H54 (cell line): ENCODE data around the gene ADAMTSL5.

Experiments used
- DNase-seq: peaks from one replicate; pipeline ENCODE4 v3.0.0; 2011; ENCODE audit warnings: low spot score, mixed read lengths; ENCODE audit not compliant: insufficient read length
- FAIRE-seq: peaks from 3 replicates; lab custom pipeline; 2011; peaks lifted over from hg19 to GRCh38; lab: Jason Lieb, UNC
- POLR2A ChIP-seq: IDR thresholded peaks from 2 replicates; pipeline ENCODE4 v1.6.1; 2011; ENCODE audit warnings: low read depth, mild to moderate bottlenecking, low read length

The ADAMTSL5 gene

DNA sequence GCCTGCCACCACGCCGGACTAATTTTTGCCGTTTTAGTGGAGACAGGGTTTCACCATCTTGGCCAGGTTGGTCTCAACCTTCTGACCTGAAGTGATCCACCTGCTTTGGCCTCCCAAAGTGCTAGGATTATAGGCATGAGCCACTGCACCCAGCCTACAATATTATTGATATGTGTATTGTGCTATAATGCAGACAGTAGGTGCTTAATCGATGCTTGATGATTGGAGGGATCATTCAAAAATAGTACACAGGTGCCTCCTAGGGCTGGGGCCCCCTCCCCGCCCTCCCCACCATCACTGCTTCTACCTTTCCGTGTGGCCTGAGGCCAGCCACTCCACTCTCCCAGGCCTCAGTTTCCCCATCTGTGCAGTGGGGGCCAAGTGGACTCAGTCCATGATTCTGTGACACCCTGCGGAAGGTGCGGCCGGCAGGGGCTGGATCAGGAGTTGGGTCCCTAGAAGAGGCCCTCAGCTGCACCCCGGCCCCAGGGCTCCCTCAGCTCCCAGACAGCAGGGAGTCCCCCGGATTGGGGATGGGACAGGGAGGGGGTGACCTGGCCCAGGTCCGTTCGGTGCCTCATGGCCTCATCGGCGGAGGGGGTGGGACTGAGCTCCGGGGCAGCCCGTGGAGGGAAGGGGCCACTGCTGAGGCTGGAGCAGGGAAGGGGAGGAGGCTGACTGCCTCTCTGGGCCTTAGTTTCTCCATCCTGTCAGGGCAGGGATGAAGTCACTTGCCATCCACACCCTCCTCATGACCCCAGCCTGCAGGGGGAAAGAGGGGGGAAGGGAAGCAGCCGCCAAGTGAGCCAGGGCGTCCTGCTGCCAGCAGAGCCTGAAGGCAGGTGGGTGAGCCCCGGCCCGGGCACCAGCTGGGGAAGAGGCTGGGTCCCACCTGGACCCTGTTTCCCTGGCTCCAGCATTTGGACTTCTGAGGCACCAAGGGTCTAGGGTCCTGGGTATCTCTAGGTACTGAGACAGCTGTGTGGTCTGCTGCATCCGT, 1.2 kb downstream of the ADAMTSL5 start:
- no peak for FAIRE-seq
- no peak for DNase-seq
- TF ChIP-seq POLR2A = no peak

DNA sequence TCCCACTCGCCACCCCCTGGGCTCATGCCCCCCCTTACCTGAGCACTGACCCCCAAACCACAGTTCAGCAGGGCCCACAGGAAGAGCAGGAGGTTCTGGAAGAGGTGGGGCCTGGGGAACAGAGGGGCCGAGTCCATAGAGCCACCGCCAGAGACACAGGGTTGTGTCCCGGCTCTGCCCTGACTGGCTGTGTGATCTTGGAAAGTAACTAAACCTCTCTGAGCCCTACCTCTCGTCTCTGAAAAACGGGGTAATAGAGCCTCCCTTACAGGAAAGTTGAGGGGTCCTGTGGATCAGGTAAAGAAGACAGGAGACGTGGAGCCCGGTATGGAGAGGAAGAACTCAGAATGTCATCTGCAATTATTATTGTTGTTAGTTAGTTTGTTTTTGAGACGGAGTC, 2.0 kb downstream of the ADAMTSL5 start:
- no peak for FAIRE-seq
- DNase-seq = no peak
- no peak for TF ChIP-seq POLR2A

DNA sequence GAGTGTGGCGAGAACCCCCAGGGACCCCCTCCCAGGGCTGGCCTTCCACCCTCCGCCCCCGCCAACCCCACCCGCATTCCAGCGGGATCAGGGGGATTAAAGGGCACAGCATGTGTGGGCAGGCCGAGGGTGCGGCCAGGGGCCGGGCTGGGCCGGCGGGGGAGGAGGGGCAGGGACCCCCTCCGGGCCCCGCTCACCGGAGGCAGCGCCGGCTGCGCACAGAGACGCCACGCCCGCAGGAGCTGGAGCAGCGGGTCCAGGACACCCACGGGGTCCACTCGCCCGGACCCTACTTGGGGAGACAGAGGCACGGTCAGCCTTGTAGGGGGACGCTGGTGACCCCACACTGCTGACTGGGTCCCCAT, 2.4 kb downstream of the ADAMTSL5 start:
- DNase-seq (no peak), FAIRE-seq (no peak)
- TF ChIP-seq POLR2A = no peak

DNA sequence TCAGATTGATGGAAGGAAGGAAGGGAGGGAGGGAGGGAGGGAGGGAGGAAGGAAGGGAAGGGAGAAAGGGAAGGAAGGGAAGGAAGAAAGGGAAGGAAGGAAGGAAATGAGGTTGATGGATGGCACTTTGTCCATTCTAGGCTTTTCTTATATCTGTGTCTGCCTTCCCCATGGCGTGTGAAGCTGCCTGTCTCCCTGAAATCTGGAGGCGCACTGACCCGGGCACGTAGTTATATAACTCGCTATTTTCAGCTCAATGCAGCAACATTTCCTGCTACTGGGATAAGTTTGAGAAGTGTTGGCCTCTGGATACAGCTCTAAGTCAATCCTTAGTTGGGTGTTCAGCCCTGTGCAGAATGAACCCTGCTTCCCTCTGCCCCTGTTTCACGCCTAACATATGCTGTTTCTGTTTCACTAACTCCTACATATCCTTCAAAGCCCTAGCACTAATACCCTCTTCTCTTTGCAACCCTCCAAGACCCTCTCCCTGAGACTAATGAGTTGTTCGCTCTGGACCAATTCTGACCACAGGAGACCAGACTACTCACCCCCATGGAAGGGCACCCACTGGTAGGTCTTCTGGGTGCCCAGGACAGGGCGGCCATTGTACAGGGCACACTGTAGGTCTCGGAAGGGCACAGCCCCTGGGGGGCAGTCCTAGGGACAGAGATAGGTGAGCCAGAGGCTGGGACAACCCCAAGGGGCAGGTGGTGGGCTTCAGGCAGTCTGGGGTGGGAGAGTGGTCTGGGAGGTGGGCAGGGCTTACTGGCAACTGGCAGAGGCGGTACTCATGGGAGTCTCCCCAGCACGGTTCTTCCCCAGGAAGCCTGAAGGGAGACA, 3.0 kb downstream of the ADAMTSL5 start:
- DNase-seq (no peak), FAIRE-seq (no peak)
- TF ChIP-seq POLR2A = no peak

DNA sequence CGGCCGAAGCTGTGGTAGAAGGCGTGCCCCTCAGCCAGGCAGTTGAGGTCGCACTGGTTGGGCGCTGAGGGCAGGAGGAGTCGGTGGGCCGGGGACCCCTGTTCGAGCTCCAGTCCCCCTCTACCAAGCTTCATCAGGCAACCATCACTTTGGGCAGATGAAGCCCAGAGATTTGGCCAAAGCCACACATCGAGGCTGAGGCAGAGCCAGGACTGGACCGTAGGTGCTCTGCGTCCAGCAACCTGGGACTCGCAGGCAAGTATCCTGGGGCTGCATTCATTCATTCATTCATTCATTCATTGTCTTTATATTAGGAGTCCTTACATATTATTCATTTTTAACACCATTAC, 4.3 kb downstream of the ADAMTSL5 start:
- FAIRE-seq = no peak

DNA sequence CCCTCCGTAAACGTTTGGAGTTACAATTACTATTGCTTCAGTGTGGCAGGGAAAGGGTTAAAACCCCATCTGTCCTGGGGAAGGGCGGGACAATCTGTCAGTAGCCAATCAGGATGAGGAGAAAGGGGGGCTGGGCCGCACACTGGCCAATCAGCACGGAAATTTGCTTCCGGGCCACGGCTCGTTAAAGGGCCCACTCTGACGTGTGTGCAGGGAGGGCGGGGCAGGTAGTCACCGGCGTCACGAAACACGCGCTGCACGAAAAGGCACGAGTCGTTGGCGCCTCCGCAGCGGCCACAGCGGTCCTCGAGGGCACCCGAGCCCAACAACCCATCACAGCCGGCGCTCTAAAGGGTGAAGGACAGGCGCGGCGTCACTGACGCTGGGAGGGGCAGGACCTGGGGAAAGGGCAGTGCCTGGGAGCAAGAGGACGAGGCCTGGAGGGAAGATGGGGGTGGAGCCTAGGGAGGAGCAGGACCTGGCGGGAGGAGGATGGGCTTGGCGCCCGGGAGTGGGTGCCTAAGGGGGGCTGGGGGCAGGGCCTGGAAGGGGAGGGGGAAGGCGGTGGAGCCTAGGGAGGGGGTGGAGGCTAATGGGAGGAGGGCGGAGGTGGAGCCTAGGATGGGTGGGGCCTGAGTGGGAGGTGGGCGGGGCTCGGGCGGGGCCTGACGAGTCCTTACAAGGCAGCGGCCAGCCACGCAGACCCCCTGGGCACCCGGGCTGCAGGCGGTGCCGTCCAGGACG, 4.9 kb downstream of the ADAMTSL5 start:
- DNase-seq (peak; percentile 97), FAIRE-seq (peak; percentile 76)

More for the DNA sequence above, 4.3 kb downstream of the ADAMTSL5 start:
- no peak for DNase-seq
- TF ChIP-seq POLR2A = 0 out of 2 replicates have a peak, but pooled peaks have one; percentile 28

DNA sequence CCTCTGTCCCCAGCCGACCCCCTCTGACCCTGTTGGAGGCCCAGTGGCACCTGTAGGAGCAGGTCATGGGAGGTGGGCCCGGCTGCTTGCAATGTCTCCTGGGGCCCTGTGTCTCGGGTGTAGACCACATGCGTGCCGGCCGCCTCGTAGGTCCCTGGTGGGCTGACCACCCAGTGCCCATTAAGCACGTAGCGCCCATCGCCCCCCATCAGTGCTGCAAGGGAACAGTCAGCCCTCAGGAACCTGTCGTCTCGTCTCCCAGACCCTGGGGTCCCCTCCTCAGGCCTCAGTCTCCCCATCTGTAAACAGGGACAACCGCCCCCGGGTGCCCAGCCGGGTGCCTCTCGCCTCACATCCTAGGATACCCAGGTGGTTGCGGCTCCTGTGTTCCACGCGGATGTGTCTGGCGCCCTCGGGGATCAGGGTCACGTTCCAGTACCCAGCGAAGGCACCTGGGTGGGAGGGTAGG, 5.6 kb downstream of the ADAMTSL5 start:
- DNase-seq (no peak), FAIRE-seq (no peak)
- TF ChIP-seq POLR2A = no peak

More for the DNA sequence above, 4.9 kb downstream of the ADAMTSL5 start:
- peak; percentile 38; the same call in 1 of the 2 replicates for TF ChIP-seq POLR2A

DNA sequence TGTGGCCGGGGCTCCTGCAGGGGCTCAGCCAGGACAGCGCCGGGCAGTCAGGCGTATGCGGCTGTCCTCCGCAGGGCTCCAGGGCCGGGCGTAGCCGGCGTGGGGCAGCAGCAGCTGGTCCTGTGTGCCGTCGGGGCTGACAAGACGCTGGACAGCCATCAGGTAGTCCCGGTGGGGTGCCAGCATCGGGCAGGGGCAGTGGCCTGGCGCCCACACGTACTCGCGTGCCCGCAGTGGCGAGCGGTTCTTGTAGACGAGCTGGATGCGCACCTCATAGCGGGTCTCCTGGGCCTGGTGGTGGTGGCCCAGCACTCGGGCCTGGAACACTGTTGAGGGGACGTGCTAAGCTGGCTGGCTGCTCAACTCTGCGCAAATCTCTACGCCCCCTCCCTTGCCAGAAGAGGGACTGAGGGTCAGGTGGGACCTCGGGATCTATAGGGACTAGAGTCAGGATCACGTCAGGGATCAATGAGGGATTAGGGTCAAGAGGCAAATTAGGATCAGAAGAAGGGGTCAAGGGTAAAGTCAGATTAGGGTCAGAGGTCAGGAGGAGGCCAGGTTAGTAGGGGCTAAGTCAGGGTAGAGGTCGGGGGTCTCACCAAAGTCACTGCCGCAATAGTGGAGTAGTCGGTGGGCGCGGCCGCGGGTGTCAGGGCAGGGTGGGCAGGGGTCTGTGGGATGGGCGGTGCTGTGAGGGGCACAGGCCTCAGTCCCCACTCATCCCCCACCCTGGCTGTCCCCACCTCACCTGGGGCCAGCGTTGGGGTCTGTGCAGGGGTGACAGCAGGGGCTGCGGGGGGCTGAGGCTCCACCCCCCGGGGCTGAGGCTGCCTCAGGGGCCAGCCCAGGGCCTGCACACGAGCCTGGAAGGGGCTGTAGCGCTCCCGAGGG, 6.6 kb downstream of the ADAMTSL5 start:
- no peak for FAIRE-seq
- TF ChIP-seq POLR2A = no peak

DNA sequence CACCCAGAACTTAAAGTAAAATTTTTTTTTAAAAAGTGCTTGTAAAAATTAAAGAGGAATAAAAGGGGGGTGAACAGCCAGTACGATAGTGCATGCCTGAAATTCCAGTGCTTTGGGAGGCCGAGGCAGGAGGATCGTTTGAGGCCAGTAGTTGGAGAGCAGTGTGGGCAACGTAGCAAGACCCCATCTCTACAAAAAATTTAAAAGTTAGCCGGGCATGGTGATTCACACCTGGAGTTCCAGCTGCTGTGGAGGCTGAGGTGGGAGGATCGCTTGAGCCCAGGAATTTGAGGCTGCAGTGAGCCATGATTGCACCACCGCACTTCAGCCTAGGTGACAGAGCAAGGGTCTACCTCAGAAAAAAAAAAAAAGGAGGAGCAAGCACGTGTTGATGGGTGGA, 7.8 kb downstream of the ADAMTSL5 start:
- DNase-seq (no peak), FAIRE-seq (no peak)
- TF ChIP-seq POLR2A = no peak

More for the DNA sequence above, 6.6 kb downstream of the ADAMTSL5 start:
- DNase-seq = no peak

DNA sequence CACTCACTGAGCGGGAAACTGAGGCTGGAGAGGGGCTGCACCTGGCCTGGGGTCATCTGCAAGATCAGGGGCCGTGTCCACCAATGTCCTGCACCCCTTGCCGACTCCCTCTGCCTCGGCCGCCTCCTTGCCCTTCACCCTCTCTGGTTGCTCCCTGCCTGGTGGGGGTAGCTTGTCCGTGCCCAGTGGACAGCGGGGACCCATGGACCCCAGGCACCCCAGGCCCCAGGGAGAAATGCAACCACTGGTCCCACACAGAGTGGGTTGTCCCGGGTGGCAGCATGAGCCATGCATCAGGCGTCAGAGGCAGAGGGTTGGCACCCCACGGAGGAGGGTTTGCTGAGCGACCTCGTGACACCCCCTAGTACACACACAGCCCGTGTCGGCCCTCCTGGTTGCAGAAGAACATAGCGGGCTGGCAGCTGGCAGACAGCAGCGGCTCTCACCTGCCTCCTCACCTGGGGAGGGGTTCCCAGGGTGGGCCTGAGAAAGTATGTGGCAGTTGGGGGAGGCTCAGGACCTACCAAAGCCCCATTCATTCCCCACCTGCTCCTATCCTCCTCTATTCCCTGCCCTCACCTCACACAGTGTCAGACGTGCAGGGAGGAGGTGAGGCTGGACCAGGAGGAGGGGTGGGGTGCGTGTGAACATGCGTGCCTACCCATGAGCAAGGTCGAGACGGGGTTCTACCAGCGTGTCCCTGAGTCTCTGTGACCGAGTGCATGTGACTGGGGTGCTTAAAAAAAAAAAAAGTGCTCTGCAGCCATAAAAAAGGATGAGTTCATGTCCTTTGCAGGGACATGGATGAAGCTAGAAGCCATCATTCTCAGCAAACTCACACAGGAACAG, 8.7 kb downstream of the ADAMTSL5 start:
- FAIRE-seq (no peak), DNase-seq (no peak)
- TF ChIP-seq POLR2A = no peak

DNA sequence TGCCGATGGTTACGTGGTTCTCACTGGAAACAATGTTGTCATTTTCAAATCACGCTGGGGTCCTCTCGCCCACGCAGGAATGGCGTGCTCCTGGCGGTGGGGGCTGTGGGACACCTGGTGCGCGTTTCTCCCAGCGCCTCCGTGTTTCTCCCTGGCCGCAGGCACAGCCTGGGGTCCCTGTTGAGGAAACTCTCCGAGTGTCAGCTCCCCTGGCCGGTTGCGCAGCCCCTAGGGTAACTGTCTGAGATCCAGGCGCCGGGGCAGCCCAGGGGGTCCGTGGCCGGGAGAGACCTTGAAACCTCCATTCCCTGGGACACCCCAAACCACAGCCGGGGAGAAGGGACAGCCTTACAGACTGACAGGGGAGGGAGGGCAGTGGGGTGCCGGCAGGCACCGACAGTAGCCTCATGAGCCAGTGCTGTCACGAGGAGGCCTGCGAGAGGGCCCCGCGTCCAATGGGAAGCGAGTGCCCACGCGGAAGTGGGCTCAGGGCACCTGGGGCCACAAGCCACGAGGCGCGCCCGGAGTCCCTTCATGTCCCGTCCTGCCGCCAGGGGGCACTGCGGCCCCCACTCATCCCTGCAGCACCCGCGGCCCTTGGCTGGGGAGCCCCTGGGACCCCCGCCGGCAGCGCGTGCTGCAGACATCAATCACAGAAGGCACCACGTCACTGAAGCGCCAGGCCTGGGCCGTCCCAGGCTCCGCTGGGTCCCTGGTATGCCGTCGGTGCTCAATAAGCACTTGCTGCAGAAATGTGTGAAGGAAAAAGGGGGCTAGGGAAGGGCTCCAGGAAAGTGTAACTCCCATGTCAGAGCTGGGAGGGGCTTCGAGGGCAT, 9.5 kb downstream of the ADAMTSL5 start:
- TF ChIP-seq POLR2A = no peak
- FAIRE-seq = no peak
- DNase-seq = no peak
